NCI-H2107 treated with DMSO at 0.1 percent for 48 hours (cell line): ENCODE data around the gene STXBP2.
A peak's percentile ranks its signal among the peaks of the same experiment; 100 is the strongest.

Source experiments
- DNase-seq: peaks from one replicate; lab custom pipeline; 2025; ENCODE audit not compliant: unreplicated experiment; lab: John Stamatoyannopoulos, UW

STXBP2 gene

DNA sequence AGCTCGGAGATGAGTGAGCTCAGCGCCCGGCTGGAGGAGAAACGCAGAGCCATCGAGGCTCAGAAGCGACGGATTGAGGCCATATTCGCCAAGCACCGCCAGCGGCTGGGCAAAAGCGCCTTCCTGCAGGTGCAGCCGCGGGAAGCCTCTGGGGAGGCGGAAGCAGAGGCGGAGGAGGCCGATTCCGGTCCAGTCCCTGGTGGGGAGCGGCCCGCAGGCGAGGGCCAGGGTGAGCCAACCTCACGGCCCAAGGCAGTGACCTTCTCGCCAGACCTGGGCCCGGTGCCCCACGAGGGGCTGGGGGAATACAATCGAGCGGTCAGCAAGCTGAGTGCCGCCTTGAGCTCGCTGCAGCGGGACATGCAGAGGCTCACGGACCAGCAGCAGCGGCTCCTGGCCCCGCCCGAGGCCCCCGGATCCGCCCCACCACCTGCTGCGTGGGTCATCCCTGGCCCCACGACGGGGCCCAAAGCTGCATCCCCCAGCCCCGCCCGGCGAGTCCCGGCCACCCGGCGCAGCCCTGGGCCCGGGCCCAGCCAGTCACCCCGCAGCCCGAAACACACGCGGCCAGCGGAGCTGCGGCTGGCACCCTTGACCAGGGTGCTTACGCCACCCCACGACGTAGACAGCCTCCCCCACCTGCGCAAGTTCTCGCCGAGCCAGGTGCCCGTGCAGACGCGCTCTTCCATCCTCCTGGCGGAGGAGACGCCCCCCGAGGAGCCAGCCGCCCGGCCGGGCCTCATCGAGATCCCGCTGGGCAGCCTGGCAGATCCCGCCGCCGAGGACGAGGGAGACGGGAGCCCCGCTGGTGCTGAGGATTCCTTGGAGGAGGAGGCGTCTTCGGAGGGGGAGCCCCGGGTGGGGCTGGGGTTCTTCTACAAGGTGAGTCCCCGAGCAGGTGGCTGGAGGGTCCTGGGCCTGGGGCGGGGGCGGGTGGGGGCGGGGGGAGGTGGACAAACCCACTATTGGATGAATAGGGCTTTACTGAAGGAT is 24.3 kb upstream of the STXBP2 start:
- DNase-seq, result no peak

DNA sequence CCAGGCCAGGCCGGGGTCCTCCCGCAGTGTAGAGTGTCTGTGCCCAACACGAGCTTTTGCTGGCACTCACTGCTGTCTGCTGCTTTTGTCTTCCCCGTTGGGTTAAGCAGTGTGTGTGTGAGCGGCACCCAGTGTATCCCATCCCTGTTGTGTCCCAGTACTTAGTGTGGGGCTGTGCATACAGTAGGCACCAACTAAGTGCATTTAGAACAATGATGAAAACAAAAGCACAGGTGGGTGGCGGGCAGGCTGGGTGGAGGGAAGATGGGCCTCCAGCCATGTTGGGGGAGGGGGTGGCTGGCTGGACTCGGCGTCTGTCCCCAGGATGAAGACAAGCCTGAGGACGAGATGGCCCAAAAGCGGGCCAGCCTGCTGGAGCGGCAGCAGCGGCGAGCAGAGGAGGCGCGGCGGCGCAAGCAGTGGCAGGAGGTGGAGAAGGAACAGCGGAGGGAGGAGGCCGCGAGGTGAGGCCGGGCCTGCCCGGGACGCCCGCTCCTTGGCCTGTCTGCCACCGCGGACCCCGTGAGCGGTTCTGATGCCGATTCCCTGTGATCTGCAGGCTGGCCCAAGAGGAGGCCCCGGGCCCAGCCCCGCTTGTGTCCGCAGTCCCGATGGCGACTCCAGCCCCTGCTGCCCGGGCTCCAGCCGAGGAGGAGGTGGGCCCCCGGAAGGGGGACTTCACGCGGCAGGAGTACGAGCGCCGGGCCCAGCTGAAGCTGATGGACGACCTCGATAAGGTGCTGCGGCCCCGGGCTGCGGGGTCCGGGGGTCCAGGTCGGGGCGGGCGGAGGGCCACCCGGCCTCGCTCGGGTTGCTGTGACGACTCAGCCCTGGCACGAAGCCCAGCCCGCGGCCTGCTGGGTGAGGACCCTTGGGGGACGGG is 21.8 kb upstream of the STXBP2 start:
- DNase-seq, result no peak

DNA sequence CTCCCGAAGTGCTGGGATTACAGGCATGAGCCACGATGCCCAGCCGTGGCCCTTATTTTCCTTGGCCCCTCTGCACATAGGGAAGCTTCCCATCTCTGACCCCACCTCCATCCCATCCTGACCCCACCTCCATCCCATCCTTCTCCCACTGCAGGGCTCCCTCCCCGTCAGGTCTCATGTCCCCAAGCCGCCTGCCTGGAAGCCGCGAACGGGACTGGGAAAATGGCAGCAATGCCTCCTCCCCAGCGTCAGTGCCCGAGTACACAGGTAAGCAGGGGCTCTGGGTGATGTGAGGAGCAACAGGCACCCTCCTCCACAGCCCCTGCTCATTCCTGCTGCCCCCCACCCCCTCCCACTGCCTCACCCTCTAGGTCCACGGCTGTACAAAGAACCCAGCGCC is 19.7 kb upstream of the STXBP2 start:
- DNase-seq, result no peak

DNA sequence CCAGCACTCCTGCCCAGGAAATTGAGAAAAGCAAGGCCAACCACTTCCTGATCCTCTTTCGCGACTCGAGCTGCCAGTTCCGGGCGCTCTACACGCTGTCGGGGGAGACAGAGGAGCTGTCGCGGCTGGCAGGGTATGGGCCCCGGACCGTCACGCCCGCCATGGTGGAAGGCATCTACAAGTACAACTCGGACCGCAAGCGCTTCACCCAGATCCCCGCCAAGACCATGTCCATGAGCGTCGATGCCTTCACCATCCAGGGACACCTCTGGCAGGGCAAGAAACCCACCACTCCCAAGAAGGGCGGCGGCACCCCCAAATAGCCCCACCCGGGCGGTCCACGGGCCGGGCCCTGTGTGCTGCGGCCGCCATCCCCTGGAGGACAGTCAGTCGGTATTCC is 19.2 kb upstream of the STXBP2 start:
- DNase-seq, result no peak

DNA sequence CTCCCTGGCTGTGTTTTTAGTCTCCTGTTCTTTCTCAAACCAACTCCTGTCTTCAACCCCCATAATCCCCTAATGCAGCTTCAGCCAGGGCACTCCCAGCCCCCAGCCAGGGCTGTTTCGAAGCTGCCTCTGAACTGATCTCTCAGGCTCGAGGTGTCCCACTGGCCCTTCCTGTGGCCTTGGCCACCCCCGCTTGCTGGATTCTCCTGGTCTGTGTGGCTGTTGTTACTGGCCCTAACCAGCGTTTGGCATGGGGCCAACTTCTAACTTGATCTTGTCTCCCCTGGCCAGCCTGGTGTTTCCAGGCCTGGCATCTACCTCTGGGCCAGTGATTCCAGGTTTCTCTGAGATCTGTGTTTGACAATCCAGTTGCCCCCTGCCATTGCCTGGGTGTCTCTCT is 18.6 kb upstream of the STXBP2 start:
- no peak for DNase-seq

DNA sequence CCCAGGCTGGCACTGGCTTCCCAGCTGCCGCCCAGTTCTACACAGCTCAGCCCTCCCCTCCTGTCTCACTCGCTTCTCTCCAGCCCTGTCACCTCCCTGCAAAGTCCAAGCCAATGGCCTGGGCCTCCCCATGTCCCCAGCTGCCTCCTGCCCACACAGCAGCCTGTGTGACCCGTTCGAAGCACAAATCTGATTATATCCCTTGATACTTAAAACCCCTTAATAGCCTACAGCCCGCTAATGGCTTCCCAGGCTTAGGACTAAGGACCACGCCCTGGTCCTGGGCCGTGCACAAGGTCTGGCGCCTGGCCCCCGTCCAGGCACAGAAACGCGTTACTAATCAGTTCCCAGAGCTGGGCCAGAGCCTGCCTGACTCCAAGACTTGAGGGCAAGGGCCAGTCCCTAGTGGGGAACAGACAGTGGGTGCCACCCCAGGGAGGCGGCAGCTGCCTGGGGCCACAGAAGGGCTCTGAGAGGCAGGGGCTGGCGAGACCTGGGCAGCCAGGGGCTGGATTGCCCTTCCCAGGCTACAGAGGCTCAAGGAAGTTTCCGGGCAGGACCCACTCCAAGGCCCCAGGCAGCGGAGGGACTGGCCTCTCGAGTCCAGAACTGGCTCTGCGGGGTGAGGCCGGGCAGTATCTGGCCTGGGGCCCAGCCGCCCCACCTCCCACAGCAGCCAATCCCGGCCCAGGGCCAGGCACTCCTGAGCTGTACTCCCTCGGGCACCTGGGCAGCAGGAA is 18.0 kb upstream of the STXBP2 start:
- DNase-seq, result no peak

DNA sequence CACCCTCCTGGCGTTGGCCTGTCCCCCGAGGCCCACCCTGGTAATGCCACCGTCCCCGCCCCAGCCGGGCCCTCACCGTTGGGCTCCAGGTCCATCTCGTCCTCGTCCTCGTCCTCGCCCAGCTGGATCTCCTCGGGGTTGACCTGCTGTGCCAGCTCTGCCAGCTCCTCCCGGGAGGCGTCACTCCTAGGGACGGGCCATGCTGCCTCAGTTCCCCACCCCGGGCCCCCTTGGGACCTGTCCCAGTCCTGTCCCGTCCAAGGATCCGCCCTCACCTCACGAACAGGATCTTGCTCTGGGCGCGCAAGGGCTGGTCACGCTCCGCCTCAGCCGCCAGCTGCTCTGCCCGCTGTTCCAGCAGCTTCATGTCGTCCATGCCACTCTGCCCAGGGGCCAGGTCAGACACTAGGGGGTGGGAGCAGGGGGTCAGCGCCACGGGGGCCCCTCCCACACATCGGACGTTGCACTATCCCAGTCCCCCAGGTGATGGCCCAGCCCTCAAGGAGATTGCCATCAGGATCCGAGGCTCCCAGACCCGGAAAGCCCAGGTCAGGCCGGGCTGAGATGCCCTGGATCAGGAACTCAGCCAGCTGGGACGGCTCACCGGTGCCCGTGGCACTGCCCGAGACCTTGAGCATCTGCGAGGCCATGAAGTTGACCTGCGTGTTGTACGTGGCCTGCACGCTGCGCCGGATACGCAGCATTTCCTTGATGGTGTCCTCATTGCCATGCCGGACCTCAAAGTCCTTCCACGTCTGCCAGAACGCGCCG is 17.1 kb upstream of the STXBP2 start:
- no peak for DNase-seq

DNA sequence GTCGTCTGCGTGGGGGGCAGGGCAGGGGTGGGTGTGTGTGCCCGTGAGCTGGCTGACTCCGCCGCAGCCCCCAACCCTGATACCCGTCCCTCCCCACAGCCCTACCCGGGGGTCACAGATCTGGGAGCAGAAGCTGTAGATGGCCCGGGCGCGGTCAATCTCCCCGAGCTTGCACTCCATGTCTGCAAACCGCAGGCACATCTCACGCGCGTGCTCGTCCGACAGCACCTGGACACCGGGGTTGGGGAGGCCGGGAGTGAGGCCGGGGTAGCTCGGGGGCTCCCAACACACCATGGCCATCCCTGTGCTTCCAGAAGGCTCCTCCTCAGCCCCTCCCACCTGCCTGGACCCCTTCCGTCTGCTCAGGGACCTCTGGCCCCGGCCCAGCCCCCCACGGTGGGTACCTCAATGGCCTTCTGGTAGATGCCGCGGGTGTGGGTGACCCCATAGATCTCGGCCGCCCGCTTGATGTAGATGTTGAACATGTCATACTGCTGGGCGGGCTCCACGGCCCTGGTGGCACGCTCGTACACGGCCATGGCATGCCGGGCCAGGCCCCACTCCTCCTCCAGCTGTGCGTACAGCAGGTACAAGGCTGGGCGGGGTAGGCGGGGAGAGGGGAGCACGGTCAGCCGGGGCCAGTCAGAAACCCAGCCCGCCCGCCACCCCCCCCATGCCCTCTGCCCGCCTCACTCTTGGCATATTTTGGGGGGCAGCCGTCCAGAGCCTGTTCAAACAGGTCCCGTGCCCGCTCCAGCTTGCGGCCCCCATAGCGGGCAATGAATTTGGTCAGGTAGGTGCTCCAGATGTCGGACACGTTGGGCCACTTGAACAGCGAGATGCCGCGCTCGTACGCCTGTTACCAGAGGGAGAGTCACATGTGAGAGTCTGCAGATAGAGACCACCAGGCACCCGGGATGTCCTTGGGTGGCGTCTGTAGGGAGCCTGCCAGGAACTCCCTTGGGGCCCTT is 16.2 kb upstream of the STXBP2 start:
- DNase-seq, result no peak

DNA sequence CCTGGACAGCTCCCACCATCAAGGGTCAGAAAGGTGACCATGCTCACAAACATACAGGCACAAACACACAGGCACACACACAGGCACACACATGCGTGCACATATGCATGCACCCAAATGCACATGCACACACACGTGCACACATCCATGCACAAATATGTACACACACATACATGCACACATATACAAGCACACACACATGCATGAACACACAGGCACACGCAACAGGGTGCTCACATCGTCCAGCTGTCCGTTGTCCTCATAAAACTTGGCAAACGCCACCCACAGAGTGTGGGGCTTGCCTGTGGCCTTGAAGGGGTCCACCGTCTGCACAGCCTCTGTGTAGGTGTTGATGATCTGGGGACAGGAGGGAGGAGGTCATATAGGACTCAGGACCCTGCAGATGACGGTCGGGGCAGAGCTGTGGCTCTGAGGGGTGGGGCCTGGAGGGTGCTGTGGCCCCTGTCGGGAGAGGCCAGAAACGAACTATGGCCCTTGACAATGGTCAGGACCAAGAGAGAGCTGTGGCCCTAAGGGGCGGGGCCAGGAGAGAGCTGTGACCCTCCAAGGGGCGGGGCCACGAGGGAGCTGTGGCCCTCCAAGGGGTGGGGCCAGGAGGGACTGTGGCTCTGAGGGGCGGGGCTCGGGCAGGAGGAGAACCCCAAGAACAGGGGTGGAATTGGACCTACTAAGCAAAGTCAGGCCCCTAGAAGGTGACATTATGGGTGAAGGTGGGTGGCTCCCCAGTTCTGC is 13.8 kb upstream of the STXBP2 start:
- no peak for DNase-seq

DNA sequence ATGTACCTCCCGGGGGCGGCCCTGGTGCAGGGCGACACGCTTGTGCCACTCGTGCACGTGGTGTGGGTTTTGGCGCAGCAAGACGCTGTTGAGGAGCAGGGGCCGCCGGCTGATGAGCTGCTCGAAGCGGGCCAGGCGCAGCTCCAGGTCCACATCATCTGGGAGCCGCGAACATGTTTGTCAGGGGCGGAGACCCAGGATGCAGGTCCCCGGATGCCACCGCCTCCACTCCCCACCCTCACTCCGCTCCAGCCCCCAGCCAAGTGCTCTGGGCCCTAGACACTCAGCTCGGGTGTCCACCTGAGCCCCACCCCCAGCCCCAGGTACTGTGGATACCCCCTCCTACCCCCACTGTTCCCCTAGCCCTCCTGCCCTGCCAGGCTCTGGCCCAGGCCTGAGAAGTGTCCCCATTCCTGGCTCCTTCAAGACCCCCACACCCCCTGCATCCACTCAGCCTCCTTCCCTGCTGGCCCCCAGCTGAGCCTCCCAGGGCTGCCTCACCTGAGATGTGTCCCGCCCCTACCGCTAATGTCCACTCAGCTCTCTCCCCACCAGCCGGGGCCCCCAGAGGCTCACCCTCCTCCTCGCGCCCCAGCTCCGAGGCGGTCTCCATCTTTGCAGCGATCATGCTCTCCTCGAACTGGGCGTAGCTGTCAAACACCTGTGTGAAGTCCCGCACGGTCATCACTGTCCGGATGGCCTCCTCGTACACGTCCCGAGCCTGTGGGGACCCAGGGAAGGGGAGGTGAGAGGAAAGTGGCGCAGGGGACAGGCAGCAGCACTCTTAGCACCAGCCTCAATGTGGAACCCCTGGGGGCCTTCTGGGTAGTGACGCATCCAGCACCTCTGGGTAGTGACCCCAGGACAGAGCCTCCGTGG is 12.9 kb upstream of the STXBP2 start:
- DNase-seq, result no peak

DNA sequence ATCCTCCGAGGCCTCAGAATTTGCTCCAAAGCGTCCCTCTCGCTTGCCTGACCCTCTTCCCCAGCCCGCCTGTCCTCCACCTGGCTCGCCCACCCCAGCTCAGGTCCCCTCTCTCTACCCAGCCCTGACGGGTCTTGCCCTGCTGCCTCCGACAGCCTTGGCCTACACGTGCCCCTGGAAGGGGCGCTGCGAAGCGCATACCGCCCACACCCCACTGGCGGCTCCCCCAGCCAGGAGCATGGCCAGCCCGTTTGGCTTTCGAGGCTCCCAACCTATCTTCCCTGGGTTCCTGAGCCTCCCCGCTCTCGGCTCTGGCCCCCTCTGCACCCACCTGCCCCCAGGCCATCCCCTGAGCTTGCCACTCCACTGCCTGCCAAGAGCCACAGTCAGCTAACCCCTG is 12.1 kb upstream of the STXBP2 start:
- DNase-seq, result no peak

DNA sequence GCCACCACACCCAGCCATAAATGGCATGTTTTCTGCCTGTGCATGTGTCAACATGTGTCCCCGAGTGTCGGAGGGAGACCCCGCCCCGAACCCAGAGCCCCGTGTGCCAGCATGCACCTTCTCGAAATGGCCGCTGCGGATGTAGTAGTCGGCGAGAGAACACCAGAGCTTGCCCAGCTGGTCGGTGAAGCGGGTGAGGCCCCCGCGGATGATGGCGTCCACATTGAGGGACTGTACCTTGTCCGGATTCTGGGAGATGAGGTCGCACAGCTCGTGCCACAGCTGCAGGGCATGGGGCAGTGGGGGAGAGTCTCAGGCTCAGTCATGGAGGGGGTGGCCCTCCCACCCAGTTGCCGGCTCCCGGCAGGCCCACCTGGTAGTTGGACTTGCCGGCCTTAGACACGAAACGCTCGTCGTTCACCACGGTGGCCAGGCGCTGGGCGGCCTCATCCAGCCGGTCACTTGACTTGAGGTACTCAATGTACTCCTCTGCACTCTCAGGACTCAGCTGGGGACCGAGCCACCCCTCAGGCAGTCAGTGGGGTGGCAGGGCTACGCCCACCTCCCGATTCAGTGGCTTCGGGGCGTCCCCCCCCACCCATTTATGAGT is 11.0 kb upstream of the STXBP2 start:
- DNase-seq, result no peak

DNA sequence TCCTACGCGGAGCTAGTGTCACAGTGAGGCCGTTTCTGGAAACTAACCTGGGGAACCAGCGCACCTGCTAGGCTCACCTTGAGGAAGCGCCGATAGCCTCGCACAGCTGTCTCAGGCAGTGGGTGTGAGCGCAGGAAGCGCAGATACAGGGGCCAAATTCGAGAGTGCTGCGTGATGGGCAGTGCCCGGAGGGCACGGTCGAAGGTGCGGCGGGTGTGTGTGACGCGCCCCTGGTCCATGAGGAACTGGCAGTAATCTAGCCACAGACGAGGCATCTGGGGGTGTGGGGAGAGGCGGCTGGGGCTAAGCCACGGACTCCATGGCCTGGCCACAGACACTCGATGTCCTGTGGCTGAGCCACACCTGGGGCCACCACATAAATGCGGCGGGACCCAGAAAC is 9.7 kb upstream of the STXBP2 start:
- no peak for DNase-seq

DNA sequence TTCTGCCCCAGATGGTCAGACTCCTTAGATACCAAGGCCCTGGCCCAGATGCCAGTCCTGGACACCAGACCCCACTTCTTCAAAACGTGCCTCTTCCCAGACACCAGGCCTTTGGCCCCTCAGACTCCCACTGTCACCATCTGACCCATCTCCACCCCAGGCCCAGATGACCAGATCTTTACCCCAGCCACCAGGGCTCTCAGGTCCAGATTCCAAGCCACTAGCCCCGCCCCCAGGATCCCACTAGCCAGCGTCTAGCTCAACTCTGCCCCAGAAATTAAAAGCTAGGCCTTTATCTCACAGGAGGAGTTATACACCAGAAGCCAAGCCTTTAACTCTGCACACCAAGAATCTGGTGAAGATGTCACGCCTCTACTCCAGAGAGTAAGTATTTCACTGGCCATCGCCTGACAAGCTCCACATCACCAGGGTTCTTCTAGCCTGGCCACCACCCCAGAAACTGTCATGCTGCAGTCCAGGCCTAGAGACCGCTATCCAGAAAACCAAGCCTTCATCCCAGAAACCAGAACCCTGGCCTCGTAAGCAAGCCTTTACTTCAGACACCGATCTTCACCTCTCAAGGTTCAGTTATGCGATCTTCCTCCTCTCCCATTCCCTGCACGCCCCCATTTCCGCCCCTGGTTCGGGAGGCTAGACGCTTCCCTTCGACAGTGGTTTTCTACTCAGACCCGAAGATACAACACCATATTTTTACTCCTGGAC is 8.2 kb upstream of the STXBP2 start:
- no peak for DNase-seq

DNA sequence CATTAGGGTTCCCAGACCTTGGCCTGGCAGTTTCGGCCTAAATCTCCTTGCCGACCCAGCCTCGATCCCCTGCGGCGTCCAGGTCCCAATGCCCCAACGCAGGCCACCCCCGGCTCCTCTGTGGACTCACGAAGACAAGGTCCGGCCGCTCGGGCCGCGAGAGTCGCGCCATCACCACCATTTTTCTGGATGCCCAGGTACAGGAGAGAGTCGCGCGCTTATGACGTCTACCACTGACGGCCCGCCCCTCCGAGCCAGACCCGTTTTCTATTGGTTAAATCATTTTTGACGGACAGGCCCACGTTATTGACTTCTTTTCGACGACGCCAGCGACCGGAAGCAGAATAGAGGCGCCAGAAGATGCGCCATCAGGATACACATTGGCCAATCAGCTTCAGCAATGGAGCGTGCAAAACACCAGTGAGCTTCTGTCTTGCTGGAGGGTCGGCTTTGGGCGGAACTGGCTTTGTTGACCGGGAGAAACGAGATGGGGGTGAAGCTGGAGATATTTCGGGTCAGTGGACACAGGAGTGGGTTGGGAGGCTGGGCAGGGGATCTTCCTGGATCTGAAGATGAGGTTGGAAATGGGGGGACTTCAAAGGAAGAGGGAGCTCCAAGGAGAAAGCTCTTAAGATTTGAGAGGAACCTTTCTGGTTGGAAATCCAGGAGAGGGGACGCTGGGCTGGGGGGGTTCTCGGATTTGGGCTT is 7.4 kb upstream of the STXBP2 start, which contains the start of the genes PET100 and XAB2:
Gene PET100 (plus strand): TSS at position 447 of the 708 bp plus-strand sequence. CDS start 41 bp downstream, at position 488.
Gene XAB2 (minus strand): TSS at position 199 of the 708 bp plus-strand sequence. CDS start 18 bp downstream, at position 181.
- peak; percentile 98 for DNase-seq

DNA sequence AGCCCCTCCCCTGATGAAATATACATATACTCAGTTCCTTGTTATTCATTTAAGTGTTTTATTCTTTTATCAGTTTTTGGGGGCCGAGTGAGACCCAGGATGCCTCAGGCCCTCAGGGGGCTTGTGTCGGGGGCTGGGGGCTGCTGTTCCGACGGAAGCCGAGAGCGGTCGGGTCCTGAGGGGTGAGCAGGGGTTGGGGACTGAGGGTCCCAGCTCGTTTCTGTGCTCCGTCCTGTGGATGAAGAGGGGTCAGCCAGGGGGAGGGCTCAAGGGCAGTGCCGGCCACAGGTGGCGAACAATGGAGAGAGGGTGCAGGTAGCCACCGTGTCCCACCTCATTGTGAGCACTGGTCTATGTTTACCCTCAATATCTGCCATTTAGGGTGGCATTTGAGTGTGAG is 5.3 kb upstream of the STXBP2 start:
- no peak for DNase-seq
